NCI-H2107 treated with DMSO at 0.1 percent for 48 hours (cell line): ENCODE measurements around the gene FCSK.
"Not testable (repeated sequence)": the region's sequence is repeated elsewhere in the genome, so short reads cannot be mapped to it uniquely, and the experiment has no call there.

Experiments used
- DNase-seq: peaks from one replicate; lab custom pipeline; 2025; ENCODE audit not compliant: unreplicated experiment; lab: John Stamatoyannopoulos, UW

Gene FCSK

DNA sequence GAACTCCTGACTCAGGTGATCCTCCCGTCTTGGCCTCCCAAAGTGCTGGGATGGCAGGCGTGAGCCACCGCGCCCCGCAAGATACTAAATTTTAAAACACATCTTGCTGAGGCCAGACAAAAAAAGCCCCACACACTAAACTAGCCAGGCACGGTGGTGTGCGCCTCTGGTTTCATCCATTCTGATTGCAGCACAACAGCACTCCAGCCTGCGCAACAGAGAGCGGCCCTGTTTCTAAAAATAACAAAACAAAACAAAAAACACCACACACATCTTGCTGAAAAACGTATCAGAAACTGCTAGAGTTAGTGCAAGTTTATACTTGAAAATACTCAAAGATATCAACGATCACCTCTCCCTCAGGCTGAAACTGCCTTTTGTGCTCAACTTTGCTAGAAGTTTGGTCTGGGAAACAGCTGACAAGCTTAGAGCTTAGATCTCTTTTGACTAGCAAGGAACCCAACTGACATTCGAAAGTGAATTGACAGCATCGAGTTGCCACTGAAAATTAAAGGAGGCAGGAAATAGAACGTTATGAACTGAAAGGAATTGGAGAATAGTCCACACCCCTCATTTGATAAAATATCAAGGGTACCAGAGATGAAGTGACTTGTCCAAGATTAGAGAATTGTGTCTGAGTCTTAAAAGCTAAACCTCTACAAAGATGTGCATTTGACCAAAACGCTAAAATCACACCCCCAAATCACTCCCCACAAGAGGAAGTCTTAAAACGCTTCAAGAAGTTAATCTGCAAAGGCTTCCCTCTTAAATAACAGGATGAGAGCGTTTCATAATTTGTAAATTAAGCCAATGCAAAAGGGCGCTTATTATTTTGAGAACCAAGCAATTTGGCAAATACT lies 68.1 kb downstream of the FCSK start:
- DNase-seq: no peak

DNA sequence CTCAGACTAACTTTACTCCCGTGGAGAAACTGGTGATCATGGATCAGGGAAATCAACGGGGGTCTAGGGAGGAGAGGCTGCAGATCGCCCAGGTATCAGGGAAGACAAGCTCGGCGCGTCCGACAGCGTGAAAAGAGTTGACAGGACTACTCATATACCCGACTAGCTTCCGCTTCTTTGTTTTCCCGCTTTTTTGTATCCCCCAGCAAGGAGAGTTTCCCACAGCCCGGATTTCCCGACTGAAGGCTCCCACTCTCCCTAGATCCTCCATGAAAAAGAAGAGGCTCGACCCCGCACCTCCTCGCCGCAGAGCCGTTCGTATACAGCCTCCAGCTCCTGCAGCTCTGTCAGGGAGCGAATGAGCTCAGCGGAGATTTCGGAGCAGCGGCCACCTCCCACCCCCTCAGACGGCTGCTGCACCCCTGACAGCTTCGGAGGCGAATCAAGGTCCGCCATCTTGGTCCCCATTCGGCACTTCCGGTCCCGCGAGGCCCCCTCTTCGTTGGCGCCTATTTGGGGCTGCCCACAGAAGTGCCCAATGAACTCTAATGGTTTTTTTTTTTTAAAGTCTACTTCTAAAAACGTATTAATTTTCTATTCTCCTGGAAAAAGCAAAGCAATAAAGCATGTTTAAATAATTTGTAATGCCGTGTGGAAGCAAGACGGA lies 68.8 kb downstream of the FCSK start, which contains the start of gene COG4:
TSS of gene COG4 (minus strand) at position 479 of the 667 bp plus-strand sequence. CDS start at position 468, 11 bp downstream.
- DNase-seq: peak; percentile 90

DNA sequence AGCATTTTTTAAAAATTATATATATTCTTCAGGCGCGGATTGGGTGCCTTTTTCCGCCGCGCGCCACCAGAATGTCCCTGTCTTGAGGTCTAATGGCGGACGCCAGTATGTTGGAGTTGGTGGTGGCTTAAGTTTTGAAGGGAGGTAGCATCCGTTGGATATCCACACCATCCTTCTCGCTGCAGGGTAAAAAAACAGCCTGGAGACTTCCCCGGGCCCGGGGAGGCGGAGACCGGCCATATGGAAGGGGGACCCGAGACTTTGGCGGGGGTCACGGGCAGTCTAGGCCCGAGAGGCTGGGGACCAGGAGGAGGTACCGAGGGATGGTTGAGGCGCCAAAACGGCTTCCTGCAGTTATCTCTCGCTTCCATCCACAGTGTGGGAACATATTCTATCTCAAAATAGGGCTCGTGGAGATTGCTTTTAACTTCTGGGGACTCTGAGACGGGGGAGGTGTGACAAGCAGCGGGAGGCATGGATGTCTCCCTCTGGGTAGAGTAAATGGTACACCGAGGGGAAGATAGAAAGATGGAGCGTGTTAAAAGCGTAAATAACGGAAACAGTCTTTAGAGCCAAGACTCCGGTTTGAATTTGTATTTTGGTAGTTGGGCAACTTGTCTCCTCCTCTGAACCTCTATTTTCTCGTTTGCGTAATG lies 69.5 kb downstream of the FCSK start, which contains the start of gene SF3B3:
TSS of gene SF3B3 (plus strand) at position 74 of the 656 bp plus-strand sequence. CDS start 2,841 bp downstream, outside the sequence.
- peak; percentile 90 for DNase-seq

DNA sequence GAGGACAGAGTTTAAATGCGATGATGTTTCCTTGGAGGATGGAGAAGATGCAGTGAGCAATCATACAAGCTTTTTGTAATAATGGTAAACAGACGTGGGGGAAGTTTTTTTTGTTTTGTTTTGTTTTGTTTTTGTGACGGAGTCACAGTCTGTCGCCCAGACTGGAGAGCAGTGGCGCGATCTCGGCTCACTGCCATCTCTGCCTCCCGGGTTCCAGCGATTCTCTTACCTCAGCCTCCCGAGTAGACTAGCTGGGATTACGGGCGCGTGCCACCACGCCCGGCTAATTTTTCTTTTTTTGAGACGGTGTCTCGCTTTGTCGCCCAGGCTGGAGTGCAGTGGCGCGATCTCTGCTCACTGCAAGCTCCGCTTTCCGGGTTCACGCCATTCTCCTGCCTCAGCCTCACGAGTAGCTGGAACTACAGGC lies 70.0 kb downstream of the FCSK start:
- not testable (repeated sequence) for DNase-seq

DNA sequence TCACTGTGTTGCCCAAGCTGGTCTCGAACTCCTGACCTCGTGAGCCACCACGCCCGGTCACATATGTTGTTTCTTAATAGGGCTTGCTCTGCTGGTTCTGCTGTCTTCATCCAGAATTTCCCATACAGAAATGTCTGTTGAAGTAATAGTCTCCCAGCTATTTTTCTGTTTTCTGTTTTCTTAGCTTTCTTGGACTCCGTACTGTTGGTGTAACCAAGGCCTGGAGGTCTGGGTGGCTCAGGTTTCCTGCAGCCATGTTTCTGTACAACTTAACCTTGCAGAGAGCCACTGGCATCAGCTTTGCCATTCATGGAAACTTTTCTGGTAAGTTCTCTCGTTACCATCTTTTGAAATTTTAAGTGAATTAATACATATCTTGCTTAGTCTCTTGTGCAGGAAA lies 72.0 kb downstream of the FCSK start:
- DNase-seq: no peak

DNA sequence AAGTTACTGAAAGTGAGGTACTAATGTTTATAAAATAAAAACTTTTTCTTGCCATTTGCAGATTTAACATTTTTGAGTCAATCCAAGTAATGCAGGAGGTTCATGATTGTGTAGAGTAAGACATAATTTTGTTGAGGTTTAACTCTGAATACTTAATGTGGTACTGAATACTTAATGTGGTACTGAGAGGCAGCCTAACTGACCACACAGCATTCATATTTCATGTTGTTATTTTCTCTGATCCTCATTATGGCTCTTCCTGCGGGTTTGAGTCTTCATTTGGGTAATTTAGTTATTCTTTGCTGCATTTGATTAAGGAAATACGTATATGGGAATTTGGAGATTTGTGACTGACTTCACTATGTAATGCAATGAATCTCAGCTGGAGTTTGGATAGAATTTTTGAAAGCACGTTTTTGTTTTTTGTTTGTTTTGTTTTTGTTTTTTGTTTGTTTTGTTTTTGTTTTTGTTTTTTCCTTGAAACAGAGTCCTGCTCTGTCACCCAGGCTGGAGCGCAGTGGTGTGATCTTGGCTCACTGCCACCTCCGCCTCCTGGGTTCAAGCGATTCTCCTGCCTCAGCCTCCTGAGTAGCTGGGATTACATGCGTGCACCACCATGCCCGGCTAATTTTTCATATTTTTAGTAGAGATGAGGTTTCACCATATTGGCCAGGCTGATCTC lies 73.1 kb downstream of the FCSK start:
- DNase-seq: no peak

DNA sequence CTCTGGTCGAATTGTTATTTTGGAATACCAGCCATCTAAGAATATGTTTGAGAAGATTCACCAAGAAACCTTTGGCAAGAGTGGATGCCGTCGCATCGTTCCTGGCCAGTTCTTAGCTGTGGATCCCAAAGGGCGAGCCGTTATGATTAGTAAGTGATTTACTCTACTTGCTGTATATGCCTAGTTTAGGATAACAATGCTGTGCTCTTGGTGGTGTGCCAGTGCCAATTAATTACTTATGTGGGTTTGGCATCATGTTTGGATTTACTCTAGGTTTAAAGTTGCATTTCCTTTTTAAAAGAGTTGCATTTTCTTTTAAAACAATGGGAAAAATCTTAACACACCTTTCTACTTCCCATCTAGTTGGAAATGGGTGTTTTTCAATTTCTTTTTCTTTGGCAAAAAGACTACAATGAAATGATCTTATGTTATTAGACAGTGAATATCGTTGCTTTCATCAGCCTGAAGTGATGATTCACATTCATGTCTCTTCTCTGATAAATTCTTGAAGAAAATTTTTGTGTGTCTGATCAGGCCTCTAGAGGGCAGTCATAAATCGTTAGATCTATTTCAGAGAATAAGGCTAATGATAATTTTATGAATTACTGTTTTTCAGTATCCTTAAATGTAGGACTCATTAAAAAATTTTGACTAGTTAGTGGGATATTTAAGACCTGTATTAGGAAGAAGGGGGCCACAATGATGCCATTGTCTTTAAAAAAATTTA lies 74.8 kb downstream of the FCSK start:
- DNase-seq: no peak
